Dedifferentiated amniotic fluid mesenchymal stem cell (primary cell): ENCODE measurements around the gene RTKN.

Experiments
- DNase-seq: peaks from one replicate; pipeline ENCODE4 v3.0.0-alpha.2; 2016; ENCODE audit errors: extremely low spot score

RTKN gene

GRCh38 chr2:74417763-74418162 lies 24.0 kb downstream of the RTKN start:
- no peak for DNase-seq

- no peak for DNase-seq
These were observed 24.5 kb downstream of the RTKN start for GRCh38 chr2:74417197-74417596.

GRCh38 chr2:74416778-74417177 lies 25.0 kb downstream of the RTKN start:
- no peak for DNase-seq

- DNase-seq: no peak
These were observed 25.9 kb downstream of the RTKN start for GRCh38 chr2:74415762-74416395.

- DNase-seq: no peak
These were observed 26.6 kb downstream of the RTKN start for GRCh38 chr2:74414881-74415761.

- DNase-seq: no peak
These were observed 27.3 kb downstream of the RTKN start for GRCh38 chr2:74414441-74414840.

- no peak for DNase-seq
These were observed 28.6 kb downstream of the RTKN start for GRCh38 chr2:74413001-74413698.

- no peak for DNase-seq
These were observed 34.1 kb downstream of the RTKN start for GRCh38 chr2:74407682-74408081.

GRCh38 chr2:74406035-74406434 lies 35.7 kb downstream of the RTKN start:
- no peak for DNase-seq

GRCh38 chr2:74401891-74402290 lies 39.8 kb downstream of the RTKN start:
- DNase-seq: no peak

- DNase-seq: no peak
These were observed 42.0 kb downstream of the RTKN start for GRCh38 chr2:74399785-74400184.

- no peak for DNase-seq
These were observed 45.6 kb downstream of the RTKN start for GRCh38 chr2:74396149-74396548.

GRCh38 chr2:74393525-74393924 lies 48.2 kb downstream of the RTKN start:
- DNase-seq: no peak

GRCh38 chr2:74392449-74392743 lies 49.3 kb downstream of the RTKN start:
- DNase-seq: no peak

- peak; percentile 81 for DNase-seq
These were observed 49.9 kb downstream of the RTKN start for GRCh38 chr2:74391580-74392448.

- no peak for DNase-seq
These were observed 50.5 kb downstream of the RTKN start for GRCh38 chr2:74391209-74391579.

- no peak for DNase-seq
These were observed 51.1 kb downstream of the RTKN start for GRCh38 chr2:74390606-74391005.

- peak; percentile 26 for DNase-seq
These were observed 54.4 kb downstream of the RTKN start for GRCh38 chr2:74387346-74387745.

GRCh38 chr2:74385396-74385795 lies 56.3 kb downstream of the RTKN start:
- no peak for DNase-seq

GRCh38 chr2:74384051-74384450 lies 57.7 kb downstream of the RTKN start:
- no peak for DNase-seq

GRCh38 chr2:74383254-74383653 lies 58.5 kb downstream of the RTKN start:
- DNase-seq: peak; percentile 44

GRCh38 chr2:74381751-74382150 lies 60.0 kb downstream of the RTKN start:
- DNase-seq: no peak
